Ovary (tissue), 3 donors: ENCODE measurements around the gene ZNF597.

Experiments
- EP300 ChIP-seq: sonication (generic); formaldehyde crosslinking; IDR thresholded peaks from one replicate; pipeline ENCODE4 v1.6.1; 2017; ENCODE audit warnings: antibody characterized with exemption
- POLR2A ChIP-seq: fragments of 450-650 bp; IDR thresholded peaks from one replicate; pipeline ENCODE4 v1.6.1; 2017; ENCODE audit warnings: antibody characterized with exemption, mild to moderate bottlenecking, moderate library complexity
- TF ChIP-seq, protein P1 (sequence below), 3 donors: fragments of 450-650 bp in 2 of 3; fragments of 200-600 bp in 1 of 3; IDR thresholded peaks; one replicate each; pipeline versions ENCODE4 v1.5.1 to v1.8.0; 2016 to 2022; ENCODE audit warnings: antibody characterized with exemption in 3 of 3, mild to moderate bottlenecking in 1 of 3
- donor health status: DM: no; HTN: no; CAD: no.

DNA sequence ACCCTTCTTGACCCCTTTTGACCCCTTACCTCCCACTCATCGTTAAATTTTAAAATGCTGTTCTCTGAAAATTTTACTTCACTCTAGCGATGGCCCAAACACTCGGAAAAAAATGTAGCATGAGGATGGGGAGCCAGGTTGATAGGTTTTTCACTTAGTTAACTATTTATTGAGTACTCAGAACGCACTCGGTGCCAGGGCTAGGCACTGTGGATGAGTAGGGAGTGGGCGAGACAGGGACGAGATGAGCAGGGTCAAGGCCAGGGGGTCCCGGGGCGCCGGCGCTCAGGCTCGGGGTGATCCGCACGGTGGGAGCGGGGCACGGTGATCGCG, 42.9 kb downstream of the ZNF597 start:
- TF ChIP-seq, protein P1, sequence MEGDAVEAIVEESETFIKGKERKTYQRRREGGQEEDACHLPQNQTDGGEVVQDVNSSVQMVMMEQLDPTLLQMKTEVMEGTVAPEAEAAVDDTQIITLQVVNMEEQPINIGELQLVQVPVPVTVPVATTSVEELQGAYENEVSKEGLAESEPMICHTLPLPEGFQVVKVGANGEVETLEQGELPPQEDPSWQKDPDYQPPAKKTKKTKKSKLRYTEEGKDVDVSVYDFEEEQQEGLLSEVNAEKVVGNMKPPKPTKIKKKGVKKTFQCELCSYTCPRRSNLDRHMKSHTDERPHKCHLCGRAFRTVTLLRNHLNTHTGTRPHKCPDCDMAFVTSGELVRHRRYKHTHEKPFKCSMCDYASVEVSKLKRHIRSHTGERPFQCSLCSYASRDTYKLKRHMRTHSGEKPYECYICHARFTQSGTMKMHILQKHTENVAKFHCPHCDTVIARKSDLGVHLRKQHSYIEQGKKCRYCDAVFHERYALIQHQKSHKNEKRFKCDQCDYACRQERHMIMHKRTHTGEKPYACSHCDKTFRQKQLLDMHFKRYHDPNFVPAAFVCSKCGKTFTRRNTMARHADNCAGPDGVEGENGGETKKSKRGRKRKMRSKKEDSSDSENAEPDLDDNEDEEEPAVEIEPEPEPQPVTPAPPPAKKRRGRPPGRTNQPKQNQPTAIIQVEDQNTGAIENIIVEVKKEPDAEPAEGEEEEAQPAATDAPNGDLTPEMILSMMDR (IDR thresholded peaks at IDR 0.05) = no peak
- TF ChIP-seq POLR2A (no peak), EP300 (no peak)
